SU-DHL-6 (cell line): ENCODE results near the gene SLC19A1.

Source experiments
- H2AFZ ChIP-seq: fragments of 200-600 bp; sonication (generic); 2 replicates; pipeline ENCODE4 v1.6.1; 2014; ENCODE audit warnings: low read depth, mild to moderate bottlenecking, moderate library complexity, mixed read lengths, antibody characterized with exemption, low read length; ENCODE audit not compliant: severe bottlenecking
- H3F3A ChIP-seq: fragments of 200-600 bp; shearing (Covaris generic); 2 replicates; pipeline ENCODE4 v1.6.0; 2016; ENCODE audit warnings: antibody characterized with exemption, mild to moderate bottlenecking; ENCODE audit not compliant: insufficient read depth
- H3K27ac ChIP-seq: fragments of 200-600 bp; sonication (generic); 2 replicates; pipeline ENCODE4 v1.5.1; 2016; ENCODE audit warnings: low read depth, mild to moderate bottlenecking, low read length, moderate library complexity, mixed read lengths
- H3K27me3 ChIP-seq: fragments of 200-600 bp; sonication (generic), shearing (Covaris generic); 2 replicates; pipeline ENCODE4 v1.6.0; 2014; ENCODE audit warnings: mild to moderate bottlenecking, low read length
- H3K36me3 ChIP-seq: fragments of 200-600 bp; sonication (generic); 2 replicates; pipeline ENCODE4 v1.6.1; 2014; ENCODE audit warnings: mild to moderate bottlenecking, low read length, mixed read lengths
- H3K4me2 ChIP-seq: fragments of 300-600, 200-600 bp; shearing (Covaris generic), sonication (generic); 2 replicates; pipeline ENCODE4 v1.6.0; 2014; ENCODE audit warnings: low read length, low read depth, mild to moderate bottlenecking; ENCODE audit not compliant: poor library complexity, severe bottlenecking
- H3K4me3 ChIP-seq: fragments of 200-600 bp; sonication (generic); 2 replicates; pipeline ENCODE4 v1.5.1; 2014; ENCODE audit warnings: antibody characterized with exemption, low read length, mild to moderate bottlenecking, mixed read lengths; ENCODE audit not compliant: insufficient read depth, poor library complexity, severe bottlenecking
- H3K79me2 ChIP-seq: fragments of 200-600 bp; sonication (generic); 2 replicates; pipeline ENCODE4 v1.6.1; 2014; ENCODE audit warnings: mild to moderate bottlenecking, low read length, moderate library complexity; ENCODE audit not compliant: insufficient read depth
- H3K9ac ChIP-seq: fragments of 200-600 bp; sonication (generic); 2 replicates; pipeline ENCODE4 v1.7.0; 2014; ENCODE audit warnings: mild to moderate bottlenecking, low read length
- H3K9me2 ChIP-seq: fragments of 200-600 bp; sonication (generic); replicated peaks from 2 replicates; pipeline ENCODE4 v1.6.1; 2014; ENCODE audit warnings: low read length; ENCODE audit not compliant: insufficient read depth
- H3K9me3 ChIP-seq: fragments of 200-600 bp; sonication (generic); 2 replicates; pipeline ENCODE4 v1.6.1; 2014; ENCODE audit warnings: low read length, mixed read lengths; ENCODE audit not compliant: insufficient read depth
- H4K20me1 ChIP-seq: fragments of 200-600 bp; sonication (generic); 2 replicates; pipeline ENCODE4 v1.6.1; 2014; ENCODE audit warnings: low read depth, mild to moderate bottlenecking, antibody characterized with exemption, low read length, moderate library complexity, mixed read lengths
- EZH2phosphoT487 ChIP-seq: fragments of 200-600 bp; sonication (generic), shearing (Covaris generic); conservative IDR thresholded peaks from 2 replicates; pipeline ENCODE4 v1.6.1; 2018; ENCODE audit warnings: mild to moderate bottlenecking, antibody characterized with exemption, low read length, moderate library complexity, mixed read lengths
- TF ChIP-seq, protein P1 (sequence below): fragments of 200-600 bp; sonication (generic); IDR thresholded peaks from one replicate; pipeline ENCODE4 v1.5.1; 2017; ENCODE audit warnings: antibody characterized with exemption, mild to moderate bottlenecking, low read length, moderate library complexity; ENCODE audit not compliant: insufficient read depth, poor library complexity, severe bottlenecking

The SLC19A1 gene

DNA sequence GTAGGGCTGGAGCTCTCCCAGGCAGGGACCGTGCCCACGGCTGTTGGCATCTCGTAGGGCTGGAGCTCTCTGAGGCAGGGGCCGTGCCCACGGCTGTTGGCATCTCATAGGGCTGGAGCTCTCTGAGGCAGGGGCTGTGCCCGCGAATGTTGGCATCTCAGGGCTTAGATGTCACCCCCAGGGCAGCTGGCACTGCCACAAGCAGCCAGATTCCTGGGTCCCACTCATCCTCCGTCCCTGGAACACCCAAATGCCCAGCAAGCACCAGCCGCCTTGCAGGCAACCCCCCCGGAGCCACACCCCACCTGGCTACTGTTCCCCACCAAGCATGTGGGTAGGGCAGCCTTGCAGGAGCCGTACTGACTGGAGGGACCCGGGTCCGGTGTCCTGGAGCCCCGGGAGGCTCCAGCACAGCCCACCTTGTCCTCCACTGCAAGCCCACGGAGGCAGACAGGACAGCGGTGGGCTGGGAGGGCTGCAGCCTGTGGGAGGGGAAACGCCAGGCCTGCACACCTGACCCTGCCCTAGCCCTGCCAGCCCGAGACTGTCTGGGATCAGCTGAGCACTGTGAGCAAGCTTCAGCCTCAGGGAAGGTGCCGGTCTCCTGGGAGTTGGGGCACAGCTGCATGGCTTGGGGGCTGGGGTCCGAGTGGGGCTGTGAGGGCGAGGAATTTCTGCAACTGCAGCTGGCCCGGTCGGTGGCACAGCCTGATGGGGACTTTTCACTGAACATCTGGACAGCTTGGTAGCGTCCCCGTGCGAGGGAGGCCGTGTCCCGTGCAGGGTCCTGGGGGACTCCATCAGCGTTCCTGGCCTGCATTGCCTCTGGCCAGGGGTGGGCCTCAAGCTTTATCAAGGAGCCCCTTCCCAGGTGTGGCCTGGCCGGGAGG lies 83.7 kb downstream of the SLC19A1 start:
- no peak overlapping the region for H3K9ac ChIP-seq
- H3K27me3 ChIP-seq: no peaks in the 10 kb centered on the region
- no peaks in the 10 kb centered on the region for H3K9me3 ChIP-seq
- H2AFZ ChIP-seq: no peak overlapping the region
- no peaks in the 10 kb centered on the region for H3K36me3 ChIP-seq
- H3K4me3 ChIP-seq: no peak overlapping the region
- no peaks in the 10 kb centered on the region for H3F3A ChIP-seq
- no peak overlapping the region for H3K27ac ChIP-seq
- no peak overlapping the region for H3K4me2 ChIP-seq
- TF ChIP-seq, protein P1, sequence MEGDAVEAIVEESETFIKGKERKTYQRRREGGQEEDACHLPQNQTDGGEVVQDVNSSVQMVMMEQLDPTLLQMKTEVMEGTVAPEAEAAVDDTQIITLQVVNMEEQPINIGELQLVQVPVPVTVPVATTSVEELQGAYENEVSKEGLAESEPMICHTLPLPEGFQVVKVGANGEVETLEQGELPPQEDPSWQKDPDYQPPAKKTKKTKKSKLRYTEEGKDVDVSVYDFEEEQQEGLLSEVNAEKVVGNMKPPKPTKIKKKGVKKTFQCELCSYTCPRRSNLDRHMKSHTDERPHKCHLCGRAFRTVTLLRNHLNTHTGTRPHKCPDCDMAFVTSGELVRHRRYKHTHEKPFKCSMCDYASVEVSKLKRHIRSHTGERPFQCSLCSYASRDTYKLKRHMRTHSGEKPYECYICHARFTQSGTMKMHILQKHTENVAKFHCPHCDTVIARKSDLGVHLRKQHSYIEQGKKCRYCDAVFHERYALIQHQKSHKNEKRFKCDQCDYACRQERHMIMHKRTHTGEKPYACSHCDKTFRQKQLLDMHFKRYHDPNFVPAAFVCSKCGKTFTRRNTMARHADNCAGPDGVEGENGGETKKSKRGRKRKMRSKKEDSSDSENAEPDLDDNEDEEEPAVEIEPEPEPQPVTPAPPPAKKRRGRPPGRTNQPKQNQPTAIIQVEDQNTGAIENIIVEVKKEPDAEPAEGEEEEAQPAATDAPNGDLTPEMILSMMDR: no peak
- TF ChIP-seq EZH2phosphoT487: no peak
- no peaks in the 10 kb centered on the region for H3K9me2 ChIP-seq
- H3K79me2 ChIP-seq: no peaks in the 10 kb centered on the region
- no peaks in the 10 kb centered on the region for H4K20me1 ChIP-seq

DNA sequence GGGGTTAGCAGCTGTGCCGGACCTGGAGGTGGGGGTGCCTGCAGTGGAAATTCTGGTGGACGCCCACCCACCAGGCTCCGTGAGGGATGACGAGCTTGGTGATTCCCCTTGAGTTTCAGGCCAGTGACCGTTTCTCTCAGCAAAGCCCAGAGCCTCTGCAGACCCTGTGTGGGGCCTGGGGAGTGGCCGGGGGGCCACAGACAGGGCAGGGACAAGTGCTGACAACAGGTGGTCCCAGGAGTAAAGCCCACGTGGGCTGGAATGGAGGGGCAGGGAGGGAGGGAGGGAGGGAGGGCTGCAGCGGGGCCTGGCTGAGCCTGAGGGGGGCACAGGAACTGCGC lies 84.4 kb downstream of the SLC19A1 start:
- Histone ChIP-seq H3K4me3 (no peak overlapping the region), H3K9me3 (peaks cover under 1% of the 10 kb centered on the region; the same call in 1 of the 2 replicates), H4K20me1 (no peaks in the 10 kb centered on the region), H3K9ac (no peak overlapping the region), H3K9me2 (no peaks in the 10 kb centered on the region), H3K36me3 (no peaks in the 10 kb centered on the region), H3K79me2 (no peaks in the 10 kb centered on the region), H3K27me3 (no peaks in the 10 kb centered on the region), H3K4me2 (no peak overlapping the region), H3K27ac (no peak overlapping the region), H3F3A (no peaks in the 10 kb centered on the region), H2AFZ (no peak overlapping the region)
- no peak for TF ChIP-seq EZH2phosphoT487
- TF ChIP-seq, protein P1: no peak

DNA sequence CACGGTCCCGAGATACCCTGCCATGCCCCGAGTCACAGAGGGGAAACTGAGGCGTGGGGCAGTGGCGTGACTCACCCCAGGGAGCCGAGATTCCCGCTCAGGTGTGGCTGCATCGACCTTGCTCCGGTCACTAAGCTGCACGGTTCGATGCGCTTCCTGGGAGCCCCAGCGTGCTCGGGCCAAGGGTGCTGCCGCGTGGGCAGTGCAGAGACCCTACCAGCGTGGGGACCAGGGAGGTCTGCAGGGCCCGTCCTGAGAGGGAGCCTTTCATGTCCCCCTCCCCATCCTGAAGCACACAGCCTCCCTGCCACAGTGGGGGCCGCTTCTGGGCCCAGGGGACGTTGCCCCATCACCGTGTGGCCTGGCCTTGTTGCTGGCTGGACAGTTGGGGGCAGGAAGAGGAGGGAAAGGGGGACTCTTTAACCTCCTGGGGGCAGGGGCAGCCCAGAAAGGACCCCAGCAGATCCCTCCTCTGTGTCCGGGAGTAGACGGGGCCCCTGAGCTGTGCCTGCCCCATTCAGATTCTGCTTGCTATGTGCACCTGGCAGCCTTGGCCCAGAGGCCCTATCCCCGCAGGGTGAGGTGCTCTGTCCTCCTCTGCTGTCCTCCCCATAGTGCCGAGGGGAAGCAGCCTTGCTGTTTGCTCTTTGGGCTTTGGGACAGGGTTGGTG lies 84.9 kb downstream of the SLC19A1 start:
- no peaks in the 10 kb centered on the region for H4K20me1 ChIP-seq
- no peak overlapping the region for H3K9ac ChIP-seq
- H3K4me2 ChIP-seq: no peak overlapping the region
- H3K79me2 ChIP-seq: no peaks in the 10 kb centered on the region
- no peaks in the 10 kb centered on the region for H3K27me3 ChIP-seq
- H3K9me3 ChIP-seq: peaks cover 5% of the 10 kb centered on the region; the same call in 1 of the 2 replicates
- H3K4me3 ChIP-seq: no peak overlapping the region
- TF ChIP-seq EZH2phosphoT487: no peak
- TF ChIP-seq, protein P1: no peak
- no peaks in the 10 kb centered on the region for H3K36me3 ChIP-seq
- H3K9me2 ChIP-seq: no peaks in the 10 kb centered on the region
- no peak overlapping the region for H2AFZ ChIP-seq
- H3K27ac ChIP-seq: no peak overlapping the region
- H3F3A ChIP-seq: no peaks in the 10 kb centered on the region
